NCI-H128 (cell line): ENCODE measurements around the gene PAPPA2.

Source experiments
- DNase-seq: peaks from one replicate; lab custom pipeline; 2025; ENCODE audit not compliant: unreplicated experiment; lab: John Stamatoyannopoulos, UW

Gene PAPPA2

GRCh38 chr1:176885751-176886150, 422.8 kb downstream of the PAPPA2 start:
- DNase-seq = no peak

- no peak for DNase-seq
These were observed 425.6 kb downstream of the PAPPA2 start for GRCh38 chr1:176888471-176889032.

- no peak for DNase-seq
These were observed 430.8 kb downstream of the PAPPA2 start for GRCh38 chr1:176893625-176894352.

- DNase-seq = no peak
These were observed 431.5 kb downstream of the PAPPA2 start for GRCh38 chr1:176894450-176894849.
